HG03354 (cell line): ENCODE results near the gene WDR86.

Experiments
- ATAC-seq: cut with Tn5 transposase; IDR thresholded peaks from one replicate; pipeline ENCODE4 v1.9.1; 2021; ENCODE audit warnings: mild to moderate bottlenecking; ENCODE audit not compliant: unreplicated experiment, poor library complexity, severe bottlenecking

The WDR86 gene

GRCh38 chr7:151410405-151411390 lies 860 bp upstream of the WDR86 start:
- no peak for ATAC-seq

- ATAC-seq, result peak; percentile 78
These were observed 785 bp downstream of the WDR86 start for GRCh38 chr7:151408839-151409666.

- no peak for ATAC-seq
These were observed 1.4 kb downstream of the WDR86 start for GRCh38 chr7:151408498-151408838.

- no peak for ATAC-seq
These were observed 2.8 kb downstream of the WDR86 start for GRCh38 chr7:151406886-151407583.

GRCh38 chr7:151406051-151406875 lies 3.6 kb downstream of the WDR86 start:
- no peak for ATAC-seq

- ATAC-seq, result no peak
These were observed 4.2 kb downstream of the WDR86 start for GRCh38 chr7:151405588-151405987.

- ATAC-seq, result no peak
These were observed 4.8 kb downstream of the WDR86 start for GRCh38 chr7:151405056-151405455.

- ATAC-seq, result no peak
These were observed 5.4 kb downstream of the WDR86 start for GRCh38 chr7:151404216-151405011.

- ATAC-seq, result no peak
These were observed 6.1 kb downstream of the WDR86 start for GRCh38 chr7:151403764-151404163.

- ATAC-seq, result no peak
These were observed 7.6 kb downstream of the WDR86 start for GRCh38 chr7:151402029-151402835.

GRCh38 chr7:151400626-151401315 lies 9.1 kb downstream of the WDR86 start:
- ATAC-seq, result no peak

- ATAC-seq, result no peak
These were observed 9.9 kb downstream of the WDR86 start for GRCh38 chr7:151399906-151400305.

- ATAC-seq, result no peak
These were observed 10.6 kb downstream of the WDR86 start for GRCh38 chr7:151399305-151399601.

GRCh38 chr7:151398446-151399304 lies 11.2 kb downstream of the WDR86 start:
- ATAC-seq, result no peak

- no peak for ATAC-seq
These were observed 12.8 kb downstream of the WDR86 start for GRCh38 chr7:151397026-151397425.

- no peak for ATAC-seq
These were observed 13.4 kb downstream of the WDR86 start for GRCh38 chr7:151396328-151396970.
